22Rv1 (cell line): ENCODE measurements around the gene AUTS2.

Experiments used
- H3K27ac ChIP-seq: fragments of 450-650 bp; 2 replicates; pipeline ENCODE4 v1.5.1; 2017
- ZFX ChIP-seq: fragments of 450-650 bp; IDR thresholded peaks from 2 replicates; pipeline ENCODE4 v1.6.1; 2017; ENCODE audit warnings: antibody characterized with exemption, borderline replicate concordance
- TF ChIP-seq, protein P1 (sequence below): fragments of 450-650 bp; IDR thresholded peaks from 2 replicates; pipeline ENCODE4 v1.5.1; 2017; ENCODE audit warnings: mild to moderate bottlenecking

Gene AUTS2

DNA sequence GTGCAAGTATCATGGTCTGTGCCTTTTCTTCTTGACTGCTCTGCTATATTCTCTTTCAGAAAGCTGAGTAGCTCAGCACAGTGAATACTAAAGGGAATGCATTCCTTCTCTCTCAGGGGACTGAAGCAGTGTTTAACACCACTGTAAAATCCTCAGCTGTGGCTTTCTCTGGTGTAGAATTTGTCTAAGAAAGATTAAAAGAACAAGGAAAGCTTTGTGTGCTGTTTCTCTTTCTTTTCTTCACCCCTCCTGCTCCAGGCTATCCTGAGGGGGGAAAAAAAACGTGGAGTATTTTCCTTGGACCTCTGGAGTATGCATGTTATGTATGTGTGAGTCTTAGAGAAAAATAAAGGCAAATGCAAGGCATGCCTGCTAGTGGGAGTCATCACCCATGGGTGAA lies 383.9 kb downstream of the AUTS2 start:
- TF ChIP-seq, protein P1, sequence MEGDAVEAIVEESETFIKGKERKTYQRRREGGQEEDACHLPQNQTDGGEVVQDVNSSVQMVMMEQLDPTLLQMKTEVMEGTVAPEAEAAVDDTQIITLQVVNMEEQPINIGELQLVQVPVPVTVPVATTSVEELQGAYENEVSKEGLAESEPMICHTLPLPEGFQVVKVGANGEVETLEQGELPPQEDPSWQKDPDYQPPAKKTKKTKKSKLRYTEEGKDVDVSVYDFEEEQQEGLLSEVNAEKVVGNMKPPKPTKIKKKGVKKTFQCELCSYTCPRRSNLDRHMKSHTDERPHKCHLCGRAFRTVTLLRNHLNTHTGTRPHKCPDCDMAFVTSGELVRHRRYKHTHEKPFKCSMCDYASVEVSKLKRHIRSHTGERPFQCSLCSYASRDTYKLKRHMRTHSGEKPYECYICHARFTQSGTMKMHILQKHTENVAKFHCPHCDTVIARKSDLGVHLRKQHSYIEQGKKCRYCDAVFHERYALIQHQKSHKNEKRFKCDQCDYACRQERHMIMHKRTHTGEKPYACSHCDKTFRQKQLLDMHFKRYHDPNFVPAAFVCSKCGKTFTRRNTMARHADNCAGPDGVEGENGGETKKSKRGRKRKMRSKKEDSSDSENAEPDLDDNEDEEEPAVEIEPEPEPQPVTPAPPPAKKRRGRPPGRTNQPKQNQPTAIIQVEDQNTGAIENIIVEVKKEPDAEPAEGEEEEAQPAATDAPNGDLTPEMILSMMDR: no peak
- TF ChIP-seq ZFX: no peak
- H3K27ac ChIP-seq: no peak overlapping the region

DNA sequence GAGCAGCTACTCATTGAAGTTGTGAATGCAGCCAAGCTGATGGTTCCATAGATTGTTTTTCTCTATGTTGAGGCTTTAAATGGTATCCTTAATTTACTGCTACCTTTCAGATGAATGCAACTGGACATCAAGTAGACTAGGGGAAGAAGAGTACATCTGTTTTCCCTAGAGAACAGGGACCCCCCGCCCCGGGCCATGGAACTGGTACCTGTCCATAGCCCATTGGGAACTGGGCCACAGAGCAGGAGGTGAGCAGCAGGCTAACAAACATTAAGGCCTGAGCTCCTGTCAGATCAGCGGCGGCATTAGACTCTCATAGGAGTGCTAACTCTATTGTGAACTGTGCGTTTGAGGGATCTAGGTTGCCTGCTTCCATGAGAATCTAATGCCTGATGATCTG lies 391.3 kb downstream of the AUTS2 start:
- H3K27ac ChIP-seq: no peak overlapping the region
- no peak for TF ChIP-seq ZFX
- TF ChIP-seq, protein P1: no peak

DNA sequence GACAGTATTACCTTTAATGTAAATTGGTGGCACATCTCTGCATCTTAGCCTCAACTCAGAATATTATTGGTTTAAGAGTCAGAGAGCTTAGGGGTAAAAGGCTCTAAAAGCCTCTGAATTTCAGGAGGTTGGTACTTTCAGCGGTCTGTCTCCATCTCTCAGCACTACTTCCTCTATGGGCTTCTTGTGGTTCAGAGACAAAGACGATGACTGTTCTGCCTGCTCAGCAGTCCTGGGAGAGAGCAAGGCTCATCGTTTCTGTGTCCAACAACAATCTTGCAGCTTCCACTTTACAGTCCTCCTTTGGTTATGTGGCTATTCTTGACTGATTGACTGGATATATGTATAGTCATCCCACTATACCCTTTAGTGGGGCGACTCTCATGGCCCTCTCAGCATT lies 394.7 kb downstream of the AUTS2 start:
- TF ChIP-seq, protein P1: no peak
- TF ChIP-seq ZFX: no peak
- no peak overlapping the region for H3K27ac ChIP-seq

GRCh38 chr7:69994218-69994617 lies 395.9 kb downstream of the AUTS2 start:
- no peak for TF ChIP-seq ZFX
- TF ChIP-seq, protein P1: no peak
- H3K27ac ChIP-seq: no peak overlapping the region

DNA sequence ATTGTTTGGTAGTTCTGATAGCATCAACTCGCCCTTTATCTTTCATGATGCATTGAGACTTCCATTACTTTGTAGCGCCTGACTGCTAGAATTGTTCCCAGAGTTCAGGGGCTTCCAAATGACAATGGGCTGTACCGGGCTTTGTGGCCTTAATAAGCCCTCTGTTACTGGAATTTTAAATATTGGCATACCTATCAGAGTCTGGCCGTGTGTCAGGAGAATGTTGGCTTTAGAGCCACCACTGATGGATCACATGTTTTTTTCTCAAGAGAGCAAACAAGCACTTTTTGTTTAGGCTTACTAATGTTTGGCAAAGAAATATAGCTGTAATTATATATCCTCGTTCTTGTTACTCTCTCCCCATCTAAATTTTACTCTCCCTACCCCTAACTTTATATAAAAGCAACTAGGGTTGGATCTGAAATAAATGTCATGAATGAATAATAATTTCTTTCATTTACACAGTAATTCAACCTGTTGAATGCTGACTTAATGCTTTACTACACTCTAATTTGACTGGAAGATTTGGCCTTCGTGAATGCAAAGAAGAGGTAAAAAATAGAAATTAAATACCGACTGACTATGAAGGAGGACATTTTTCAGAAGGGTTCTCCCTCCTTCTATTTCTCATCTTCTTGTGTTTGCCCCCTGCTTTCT lies 396.7 kb downstream of the AUTS2 start:
- TF ChIP-seq ZFX: no peak
- TF ChIP-seq, protein P1: no peak
- no peak overlapping the region for H3K27ac ChIP-seq

GRCh38 chr7:69996121-69996520 lies 397.8 kb downstream of the AUTS2 start:
- no peak overlapping the region for H3K27ac ChIP-seq
- TF ChIP-seq ZFX: no peak
- TF ChIP-seq, protein P1: no peak

GRCh38 chr7:70000737-70001348 lies 402.6 kb downstream of the AUTS2 start:
- TF ChIP-seq, protein P1: no peak
- TF ChIP-seq ZFX: no peak
- no peak overlapping the region for H3K27ac ChIP-seq
